Mesenteric fat pad (tissue), 1 donor: ENCODE data around the gene BHLHE40. TPM values are rescaled to one million over a fixed set of nuclear protein-coding genes. Genes with fewer than 3 reads are reported as not detected.

Experiments
- DNase-seq: peaks from one replicate; pipeline ENCODE4 v3.0.0-alpha.2; 2020; ENCODE audit warnings: low spot score
- total RNA-seq: library from RNA; stranded (reverse); fragmentation: NEBNext Ultra II Directional; extraction: Animal tissue kit (Norgen Biotek cat#: 25700); gene quantifications from one replicate; pipeline ENCODE4 v1.2.1, GENCODE V29; 2021
- donor health status: DM: yes; HTN: yes; CAD: no.

Gene BHLHE40
- total RNA-seq, 1 donor from 2014 or later, result 133 TPM

GRCh38 chr3:4997946-4998345, 18.7 kb downstream of the BHLHE40 start:
- no peak for DNase-seq

GRCh38 chr3:4999531-5000184, 20.4 kb downstream of the BHLHE40 start:
- no peak for DNase-seq

- DNase-seq, result no peak
Measured at GRCh38 chr3:5001135-5001534, 21.9 kb downstream of the BHLHE40 start.

- DNase-seq, result no peak
Measured at GRCh38 chr3:5001805-5002173, 22.6 kb downstream of the BHLHE40 start.

- DNase-seq, result no peak
Measured at GRCh38 chr3:5002174-5002870, 23.1 kb downstream of the BHLHE40 start.

- DNase-seq, result no peak
Measured at GRCh38 chr3:5002871-5003247, 23.6 kb downstream of the BHLHE40 start.

GRCh38 chr3:5004319-5005152, 25.3 kb downstream of the BHLHE40 start:
- no peak for DNase-seq

- DNase-seq, result no peak
Measured at GRCh38 chr3:5005367-5005766, 26.1 kb downstream of the BHLHE40 start.

- peak; percentile 83 for DNase-seq
Measured at GRCh38 chr3:5006755-5007202, 27.5 kb downstream of the BHLHE40 start.

GRCh38 chr3:5007873-5008272, 28.6 kb downstream of the BHLHE40 start:
- DNase-seq, result no peak

- no peak for DNase-seq
Measured at GRCh38 chr3:5009506-5010109, 30.4 kb downstream of the BHLHE40 start.

GRCh38 chr3:5010140-5010539, 30.9 kb downstream of the BHLHE40 start:
- no peak for DNase-seq

- DNase-seq, result no peak
Measured at GRCh38 chr3:5010706-5011554, 31.7 kb downstream of the BHLHE40 start.

- DNase-seq, result no peak
Measured at GRCh38 chr3:5011555-5012256, 32.5 kb downstream of the BHLHE40 start.

- DNase-seq, result no peak
Measured at GRCh38 chr3:5012367-5012766, 33.1 kb downstream of the BHLHE40 start.

- DNase-seq, result no peak
Measured at GRCh38 chr3:5013021-5013906, 34.0 kb downstream of the BHLHE40 start.

GRCh38 chr3:5014391-5014790, 35.2 kb downstream of the BHLHE40 start:
- no peak for DNase-seq

GRCh38 chr3:5015056-5015455, 35.8 kb downstream of the BHLHE40 start:
- no peak for DNase-seq
